GM18951 (cell line): ENCODE measurements around the gene TMEM14A.

Experiments used
- POLR2A ChIP-seq: IDR thresholded peaks from 4 replicates; pipeline ENCODE4 v1.6.1; 2011; ENCODE audit warnings: mild to moderate bottlenecking; ENCODE audit not compliant: insufficient read length, insufficient read depth; ENCODE audit errors: extremely low read depth
- in situ Hi-C: fragments of 300-500 bp; cut with MboI; formaldehyde crosslinking; loops from one replicate; pipeline ENCODE4 v1.12.0; 2022; ENCODE audit warnings: low sequenced_read_pairs, mixed read lengths, inconsistent platforms; ENCODE audit not compliant: unreplicated experiment

The TMEM14A gene

DNA sequence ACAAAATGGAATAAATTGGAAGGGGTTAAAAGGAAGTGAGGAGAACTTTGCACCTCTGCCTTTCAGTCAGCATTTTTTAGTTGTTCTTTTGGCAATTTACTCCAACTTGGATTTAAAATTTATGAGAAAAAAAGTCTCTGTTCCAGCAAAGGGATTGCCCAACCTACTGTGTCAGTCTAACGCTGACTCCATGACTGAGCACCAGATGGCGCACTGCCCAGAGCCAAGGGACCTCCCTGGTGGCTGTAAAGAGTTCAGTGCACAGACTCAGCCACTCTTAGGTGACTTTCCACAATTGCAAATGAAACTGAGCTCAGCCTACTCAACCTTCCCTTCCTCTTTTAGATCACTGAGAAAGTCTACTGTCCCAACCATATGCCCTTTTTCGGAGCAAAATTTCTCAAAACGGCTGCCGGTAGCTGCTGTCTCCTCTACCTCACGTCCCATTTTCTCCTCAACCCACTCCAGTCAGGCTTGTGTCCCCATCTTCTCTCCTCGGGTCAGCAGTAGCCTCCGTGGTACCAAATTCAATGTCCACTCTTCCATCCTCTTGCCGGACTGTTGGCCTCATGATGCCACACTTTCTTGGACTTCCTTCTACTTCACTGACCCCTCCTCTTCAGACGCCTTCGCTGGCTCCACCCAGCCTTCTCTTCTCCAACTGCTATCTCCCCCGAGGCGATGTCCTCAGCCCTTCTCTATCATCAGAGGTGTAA, 53.7 kb downstream of the TMEM14A start:
- in situ Hi-C loops = no loop called here
- no peak for TF ChIP-seq POLR2A

DNA sequence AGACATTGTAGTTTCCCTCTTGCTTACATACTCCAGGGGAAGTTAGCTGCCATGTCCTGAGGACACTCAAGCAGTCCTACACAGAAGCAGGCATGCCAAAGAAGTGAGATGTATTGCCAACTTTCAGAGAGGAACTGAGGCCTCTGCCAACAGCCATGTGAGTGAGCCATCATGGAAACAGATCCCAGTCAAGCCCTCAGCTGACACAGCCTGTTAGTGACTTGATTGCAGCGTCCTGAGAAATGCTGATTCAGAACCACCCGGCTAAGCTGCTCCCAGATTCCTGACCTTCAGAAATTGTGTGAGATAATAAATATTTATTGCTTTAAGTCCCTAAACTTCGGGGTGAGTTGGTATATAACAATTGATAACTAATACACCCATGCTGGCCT, 54.2 kb downstream of the TMEM14A start:
- in situ Hi-C loops = no loop called here
- no peak for TF ChIP-seq POLR2A

DNA sequence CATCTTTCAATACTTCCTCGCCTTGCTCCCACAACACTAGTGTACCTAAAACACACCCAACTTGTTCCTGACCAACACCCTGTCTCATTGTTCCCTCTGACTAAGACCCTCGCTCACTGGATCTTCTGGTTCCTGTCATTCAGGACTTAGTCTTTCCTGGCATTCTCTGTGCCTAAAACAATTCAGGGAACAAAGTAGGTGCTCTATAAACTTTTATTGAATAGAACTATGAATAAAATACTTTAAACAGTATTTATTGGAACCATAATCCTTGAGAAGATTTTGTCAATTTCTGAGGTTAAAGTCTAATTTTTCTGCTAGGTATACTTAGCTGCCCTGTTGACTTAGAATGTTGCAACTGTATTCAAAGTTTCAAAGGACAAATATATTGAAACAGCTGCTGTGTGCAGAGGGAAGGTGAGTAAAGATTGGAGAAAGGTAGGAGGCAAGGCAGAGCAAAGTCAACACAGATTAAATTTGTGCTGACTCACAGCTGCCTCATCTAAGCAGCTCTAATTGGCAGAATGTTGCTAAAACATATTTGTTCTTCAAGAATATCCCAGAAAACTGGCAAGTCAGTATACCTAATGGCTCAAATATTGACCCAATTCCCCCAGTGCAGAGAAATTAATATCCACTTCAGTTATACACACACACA, 54.8 kb downstream of the TMEM14A start:
- in situ Hi-C loops = no loop called here

DNA sequence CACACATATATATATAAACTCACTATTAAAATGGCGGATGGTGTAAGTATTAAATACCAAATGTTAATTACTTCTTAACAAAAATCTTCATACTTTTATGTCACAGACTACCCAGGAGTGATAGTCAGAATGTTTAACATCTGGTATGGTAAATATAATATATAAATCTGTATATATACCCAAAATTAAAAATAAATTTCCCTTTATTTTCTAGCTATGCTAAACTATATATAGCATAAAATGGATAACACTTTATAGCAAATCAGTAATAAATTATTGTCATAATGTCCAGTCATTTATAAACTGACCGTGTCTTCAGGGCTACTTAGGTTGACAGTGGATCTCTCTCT, 55.3 kb downstream of the TMEM14A start:
- in situ Hi-C loops = no loop called here

More for the DNA sequence above, 54.8 kb downstream of the TMEM14A start:
- no peak for TF ChIP-seq POLR2A

DNA sequence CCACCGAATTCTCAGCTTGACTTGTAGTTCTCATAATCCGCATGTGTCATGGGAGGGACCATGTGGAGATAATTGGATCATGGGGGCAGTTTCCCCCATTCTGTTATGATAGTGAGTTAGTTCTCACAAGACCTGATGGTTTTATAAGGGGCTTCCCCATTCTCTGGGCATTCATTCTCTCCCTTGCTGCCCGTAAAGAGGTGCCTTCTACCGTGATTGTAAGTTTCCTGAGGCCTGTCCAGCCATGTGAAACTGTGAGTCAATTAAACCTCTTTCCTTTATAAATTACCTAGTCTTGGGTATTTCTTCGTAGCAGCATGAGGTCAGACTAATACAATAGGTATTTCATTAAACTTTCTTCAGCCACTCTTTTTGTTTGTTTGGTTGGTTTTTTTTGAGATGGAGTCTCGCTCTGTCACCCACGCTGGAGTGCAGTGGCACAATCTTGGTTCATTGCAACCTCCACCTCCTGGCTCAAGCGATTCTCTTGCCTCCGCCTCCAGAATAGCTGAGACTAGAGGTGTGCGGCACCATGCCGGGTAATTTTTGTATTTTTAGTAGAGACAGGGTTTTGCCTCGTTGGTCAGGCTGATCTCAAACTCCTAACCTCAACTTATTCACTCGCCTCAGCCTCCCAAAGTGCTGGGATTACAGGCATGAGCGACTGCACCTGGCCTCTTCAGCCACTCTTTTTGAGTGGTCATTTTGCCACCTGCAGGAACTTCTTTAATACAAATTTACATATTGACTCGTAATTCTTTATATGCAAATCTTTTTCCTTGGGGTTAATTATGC, 56.0 kb downstream of the TMEM14A start:
- TF ChIP-seq POLR2A = no peak
- in situ Hi-C loops = no loop called here

More for the DNA sequence above, 55.3 kb downstream of the TMEM14A start:
- TF ChIP-seq POLR2A = no peak

DNA sequence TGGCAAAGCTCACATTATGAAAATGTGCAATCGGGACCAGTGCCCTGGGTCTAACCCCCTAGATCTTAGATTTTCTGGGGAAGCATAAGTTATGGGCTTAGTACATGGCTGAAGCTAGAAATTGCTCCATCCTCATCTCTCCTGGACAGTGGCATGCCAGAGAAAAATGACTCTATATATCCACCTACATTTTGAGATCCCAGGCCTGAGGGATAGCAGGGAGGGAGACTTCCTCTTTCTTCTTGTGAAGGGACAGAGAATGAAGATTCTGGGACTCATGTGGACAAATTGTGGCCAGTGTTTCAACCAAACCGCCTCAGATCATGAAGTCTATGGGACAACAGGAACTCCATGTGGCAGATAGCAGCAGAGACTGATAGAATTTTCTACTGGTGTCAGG, 57.0 kb downstream of the TMEM14A start:
- in situ Hi-C loops = no loop called here
- no peak for TF ChIP-seq POLR2A

DNA sequence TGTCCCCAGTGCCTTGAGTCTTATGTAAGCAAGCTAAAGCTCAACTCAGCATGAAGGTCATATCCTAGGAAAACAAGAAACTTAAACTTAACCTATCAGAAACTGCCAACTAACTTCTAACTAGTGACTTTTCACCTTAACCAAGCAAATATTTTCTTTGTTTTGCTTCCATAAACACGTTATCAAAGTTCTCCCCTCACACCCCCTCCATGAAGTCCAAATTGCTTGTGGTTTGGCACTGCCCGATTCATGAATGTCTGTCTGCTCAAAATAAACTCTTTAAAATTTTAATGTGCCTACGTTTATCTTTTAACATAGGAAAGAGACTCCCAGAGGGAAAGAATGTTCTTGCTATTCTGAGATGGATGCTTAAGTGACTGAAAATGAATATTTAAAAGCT, 57.5 kb downstream of the TMEM14A start:
- in situ Hi-C loops = no loop called here
- no peak for TF ChIP-seq POLR2A

DNA sequence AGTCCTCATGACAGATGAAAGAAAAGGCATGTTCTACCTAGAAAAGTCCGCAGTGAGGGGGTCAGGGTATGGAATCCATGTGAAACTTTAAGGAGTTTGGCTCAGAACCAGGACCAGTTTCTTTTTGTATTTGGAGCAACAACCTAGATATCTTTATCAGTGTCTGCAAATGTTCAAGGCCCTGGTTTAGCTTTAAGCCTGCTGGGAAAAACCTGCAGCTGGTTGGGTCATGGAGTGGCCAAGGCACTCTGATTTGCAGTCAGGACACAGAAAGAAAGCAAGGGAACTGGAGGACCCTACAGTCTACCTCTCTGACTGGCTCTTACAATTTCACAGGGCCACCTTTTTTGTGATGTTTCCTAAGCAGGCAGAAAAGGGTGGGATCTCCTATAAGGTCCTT, 58.7 kb downstream of the TMEM14A start:
- TF ChIP-seq POLR2A = no peak
- in situ Hi-C loops = no loop called here

DNA sequence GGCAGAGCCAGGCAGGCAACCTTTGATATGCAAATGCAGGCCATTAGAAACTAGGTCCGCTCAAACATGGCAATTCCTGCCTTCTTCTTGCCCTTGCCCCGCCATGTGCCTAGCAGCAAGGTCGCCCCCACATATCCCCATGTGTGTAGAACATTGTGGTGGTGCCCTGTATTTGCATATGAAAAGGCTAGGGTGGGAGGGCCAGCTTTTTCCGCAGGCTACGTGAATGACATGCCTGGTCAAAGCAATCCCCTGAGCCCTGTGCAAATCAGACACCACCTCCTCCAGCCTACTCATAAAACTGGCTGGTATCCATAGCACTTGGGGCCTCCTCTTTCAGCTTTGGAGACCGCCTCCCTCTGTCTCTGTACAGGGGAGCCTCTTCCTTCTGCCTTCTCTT, 60.8 kb downstream of the TMEM14A start:
- TF ChIP-seq POLR2A = no peak
- in situ Hi-C loops = no loop called here

DNA sequence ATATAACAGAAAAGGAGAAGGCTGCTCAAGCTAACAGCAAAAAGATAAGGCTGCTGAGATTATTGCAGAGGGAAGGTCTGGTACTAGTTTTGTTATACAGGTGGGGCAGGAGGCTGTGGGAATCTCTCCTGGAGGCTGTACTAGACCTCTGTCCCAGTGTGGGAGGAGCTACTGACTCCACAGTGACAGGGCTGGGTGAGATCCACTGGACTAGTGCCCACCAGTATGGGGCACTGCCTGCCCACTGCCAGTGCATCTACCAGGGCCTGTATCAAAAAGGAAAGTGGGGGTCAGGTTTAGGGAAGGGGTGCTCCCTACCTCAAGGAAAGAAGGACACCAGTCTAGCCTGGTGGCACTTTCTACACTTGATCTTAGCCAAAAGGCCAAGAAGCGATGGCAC, 62.3 kb downstream of the TMEM14A start:
- in situ Hi-C loops = no loop called here
- TF ChIP-seq POLR2A = no peak

DNA sequence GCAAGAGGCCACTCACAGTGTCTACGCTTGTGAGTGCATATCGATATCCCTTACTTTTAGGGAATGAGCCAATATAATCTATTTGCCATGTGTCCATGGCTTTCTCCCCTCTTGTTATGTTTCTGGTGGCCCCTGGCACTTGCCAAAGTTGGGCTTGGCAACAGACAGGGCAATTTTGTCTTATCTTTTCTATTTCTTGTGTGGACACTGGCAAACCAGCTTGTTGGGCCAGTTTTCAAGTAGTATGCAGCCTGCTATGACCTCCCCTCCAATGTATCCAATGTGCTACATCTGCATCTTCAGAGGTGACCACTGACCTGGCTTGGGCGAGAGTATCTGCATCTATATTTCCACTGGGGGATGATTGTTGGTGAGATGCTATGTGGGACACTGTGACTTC, 63.2 kb downstream of the TMEM14A start:
- TF ChIP-seq POLR2A = no peak
- in situ Hi-C loops = no loop called here

DNA sequence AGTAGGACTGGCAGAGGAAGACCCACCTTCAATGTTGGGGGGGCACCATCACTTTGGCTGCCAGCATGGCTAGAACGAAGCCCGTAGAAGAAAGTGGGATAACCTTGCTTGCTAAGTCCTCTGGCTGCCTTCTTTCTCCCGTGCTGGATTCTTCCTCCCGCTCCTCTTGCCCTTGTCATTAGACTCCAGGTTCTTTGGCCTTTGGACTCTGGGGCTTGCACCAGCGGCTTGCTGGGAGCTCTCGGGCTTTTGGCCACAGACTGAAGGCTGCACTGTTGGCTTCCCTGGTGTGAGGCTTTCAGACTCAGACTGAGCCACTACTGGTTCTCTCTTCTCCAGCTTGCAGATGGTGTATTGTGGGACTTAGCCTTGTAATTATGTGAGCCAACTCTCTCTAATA, 64.2 kb downstream of the TMEM14A start:
- no peak for TF ChIP-seq POLR2A
- in situ Hi-C loops = no loop called here

DNA sequence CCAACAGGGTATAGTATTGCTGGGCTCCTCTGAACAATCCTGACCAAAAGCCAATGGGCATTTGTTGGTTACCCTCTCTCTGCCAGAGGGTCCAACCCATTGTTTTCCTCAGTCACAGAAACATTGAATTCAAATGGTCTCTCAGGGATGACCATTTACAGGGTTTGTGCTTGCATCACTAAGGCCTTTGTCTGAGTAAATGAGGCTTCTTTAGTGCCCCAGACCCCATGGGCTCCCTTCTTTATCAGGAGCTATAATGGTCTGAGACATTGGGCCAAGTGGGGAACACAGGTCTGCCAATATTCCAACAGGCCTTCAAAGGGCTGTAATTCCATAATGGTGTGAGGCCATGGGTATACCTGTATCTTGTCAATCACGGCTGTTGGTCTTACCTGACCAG, 65.2 kb downstream of the TMEM14A start:
- in situ Hi-C loops = no loop called here
- no peak for TF ChIP-seq POLR2A
